ENCODE data around the gene C2orf76. TPM values are rescaled to one million over a fixed set of nuclear protein-coding genes. Genes with fewer than 3 reads are reported as not detected.

C2orf76 gene
- total and polyA plus RNA-seq, 2 of the 4 experiments (the other 2 are of a cell fraction) = 10.6 to 12.6 TPM

DNA sequence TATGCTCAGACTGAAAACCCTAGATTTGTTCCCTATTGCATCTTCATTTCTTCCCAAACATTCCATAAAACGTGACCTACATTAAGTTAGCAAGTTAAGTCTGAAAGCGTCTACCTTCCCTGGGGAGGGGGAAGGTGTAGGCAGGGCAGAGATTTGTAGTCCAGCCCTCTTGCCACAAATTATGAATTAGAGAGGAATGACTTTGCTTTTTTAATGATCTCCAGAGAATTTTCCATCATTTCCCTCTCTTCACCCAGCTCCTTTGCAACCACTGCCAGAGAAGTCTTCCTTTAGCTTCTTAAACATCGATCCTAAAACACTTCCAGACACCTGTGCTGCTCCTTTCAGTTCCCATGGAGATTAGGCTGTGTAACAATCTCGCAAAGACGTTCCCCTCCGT lies 1.2 kb downstream of the C2orf76 start:
- ATAC-seq (ENCODE audit: low read depth) = no peak
- H2AFZ ChIP-seq (replicated peaks; ENCODE audit: low read length, poor library complexity) = peak overlapping the region; percentile 17
- no peak overlapping the region for H3K27ac ChIP-seq (ENCODE audit: insufficient read depth, low read length)
- no peak overlapping the region; the same call in 1 of the 2 replicates for H2BK120ac ChIP-seq (ENCODE audit: low read depth, low read length)
- no TSS peak for BruUV-seq (replicated peaks)
- no peak overlapping the region for H2BK20ac ChIP-seq (ENCODE audit: low read depth, low read length)
- peak overlapping the region; percentile 6; the same call in 1 of the 2 replicates for H2AK5ac ChIP-seq (ENCODE audit: low read depth, low read length)
- dilution Hi-C loops (cut with HindIII; ENCODE audit: low sequenced_read_pairs, unreplicated experiment) (no loop called here), intact Hi-C loops (cut with micrococcal nuclease) (loop anchor here (5.0 kb wide), 1 partner anchor 143 kb away; the partner anchor contains the start of gene STEAP3), in situ Hi-C loops (cut with MboI; ENCODE audit: low sequenced_read_pairs) (no loop called here)
- TF ChIP-seq RAD21 (IDR thresholded peaks at IDR 0.05; ENCODE audit: low read length) (no peak), CHD1 (IDR thresholded peaks at IDR 0.05; ENCODE audit: low read depth, low read length) (no peak), RCOR1 (IDR thresholded peaks at IDR 0.05; ENCODE audit: insufficient replicate concordance, low read length) (no peak), CEBPB (IDR thresholded peaks at IDR 0.05; ENCODE audit: low read depth, low read length) (no peak), FOS (IDR thresholded peaks at IDR 0.05; ENCODE audit: low read depth, low read length) (no peak), NFE2L2 (IDR thresholded peaks at IDR 0.05; ENCODE audit: low read depth, low read length) (no peak), SMC3 (IDR thresholded peaks at IDR 0.05; ENCODE audit: low read depth, low read length) (no peak), BHLHE40 (IDR thresholded peaks at IDR 0.05; ENCODE audit: low read depth, low read length) (no peak), RFX5 (IDR thresholded peaks at IDR 0.05; ENCODE audit: low read depth, low read length) (no peak), MXI1 (IDR thresholded peaks at IDR 0.05; ENCODE audit: borderline replicate concordance, low read depth, low read length) (no peak)
- TF ChIP-seq, protein P1, sequence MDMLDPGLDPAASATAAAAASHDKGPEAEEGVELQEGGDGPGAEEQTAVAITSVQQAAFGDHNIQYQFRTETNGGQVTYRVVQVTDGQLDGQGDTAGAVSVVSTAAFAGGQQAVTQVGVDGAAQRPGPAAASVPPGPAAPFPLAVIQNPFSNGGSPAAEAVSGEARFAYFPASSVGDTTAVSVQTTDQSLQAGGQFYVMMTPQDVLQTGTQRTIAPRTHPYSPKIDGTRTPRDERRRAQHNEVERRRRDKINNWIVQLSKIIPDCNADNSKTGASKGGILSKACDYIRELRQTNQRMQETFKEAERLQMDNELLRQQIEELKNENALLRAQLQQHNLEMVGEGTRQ (IDR thresholded peaks at IDR 0.05; ENCODE audit: low read depth, low read length) = no peak
- TF ChIP-seq, protein P2, sequence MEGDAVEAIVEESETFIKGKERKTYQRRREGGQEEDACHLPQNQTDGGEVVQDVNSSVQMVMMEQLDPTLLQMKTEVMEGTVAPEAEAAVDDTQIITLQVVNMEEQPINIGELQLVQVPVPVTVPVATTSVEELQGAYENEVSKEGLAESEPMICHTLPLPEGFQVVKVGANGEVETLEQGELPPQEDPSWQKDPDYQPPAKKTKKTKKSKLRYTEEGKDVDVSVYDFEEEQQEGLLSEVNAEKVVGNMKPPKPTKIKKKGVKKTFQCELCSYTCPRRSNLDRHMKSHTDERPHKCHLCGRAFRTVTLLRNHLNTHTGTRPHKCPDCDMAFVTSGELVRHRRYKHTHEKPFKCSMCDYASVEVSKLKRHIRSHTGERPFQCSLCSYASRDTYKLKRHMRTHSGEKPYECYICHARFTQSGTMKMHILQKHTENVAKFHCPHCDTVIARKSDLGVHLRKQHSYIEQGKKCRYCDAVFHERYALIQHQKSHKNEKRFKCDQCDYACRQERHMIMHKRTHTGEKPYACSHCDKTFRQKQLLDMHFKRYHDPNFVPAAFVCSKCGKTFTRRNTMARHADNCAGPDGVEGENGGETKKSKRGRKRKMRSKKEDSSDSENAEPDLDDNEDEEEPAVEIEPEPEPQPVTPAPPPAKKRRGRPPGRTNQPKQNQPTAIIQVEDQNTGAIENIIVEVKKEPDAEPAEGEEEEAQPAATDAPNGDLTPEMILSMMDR (conservative IDR thresholded peaks at IDR 0.05; ENCODE audit: low read depth, low read length) = no peak
- H4K20me1 ChIP-seq (ENCODE audit: insufficient read depth, low read length) = peaks cover 14% of the 10 kb centered on the region; the same call in 1 of the 2 replicates
- H3K9ac ChIP-seq (ENCODE audit: low read depth, low read length) = peak overlapping the region; percentile 71
- no peak for DNase-seq
- H2BK5ac ChIP-seq (ENCODE audit: low read depth, low read length, poor library complexity, severe bottlenecking) = no peak overlapping the region
- H3K9me3 ChIP-seq (ENCODE audit: control insufficient read depth, insufficient read depth, low read length) = no peaks in the 10 kb centered on the region
- H3K79me1 ChIP-seq (ENCODE audit: low read depth in 1 of 2, low read length in 2 of 2) = peaks cover 38 to 51% of the 10 kb centered on the region in 2 experiments
- ChIA-PET CTCF (no interaction called here), POLR2A (ENCODE audit: unreplicated experiment) (no interaction called here)
- H4K5ac ChIP-seq (ENCODE audit: low read depth, low read length) = peak overlapping the region; percentile 15; the same call in 1 of the 2 replicates
- H3K56ac ChIP-seq (ENCODE audit: extremely low read depth, insufficient read depth, low read length) = no peak overlapping the region
- H3K14ac ChIP-seq (replicated peaks; ENCODE audit: low read depth, low read length) = no peak overlapping the region
- peak overlapping the region; percentile 59 for H3K4me3 ChIP-seq (ENCODE audit: insufficient read depth, low read depth, low read length)
- H3K18ac ChIP-seq (ENCODE audit: low read depth, low read length) = no peak overlapping the region
- H3K23ac ChIP-seq (ENCODE audit: low read depth, low read length) = 0 out of 2 replicates have a peak overlapping the region, but pooled peaks have one; percentile 10
- peak overlapping the region; percentile 83 for H3K4me2 ChIP-seq (ENCODE audit: low read depth, low read length)
- H3K9me1 ChIP-seq (ENCODE audit: insufficient read depth, low read length) = peaks cover 13% of the 10 kb centered on the region; the same call in 1 of the 2 replicates
- H3K27me3 ChIP-seq (ENCODE audit: control insufficient read depth, insufficient read depth, low read length) = no peaks in the 10 kb centered on the region
- peaks cover 8% of the 10 kb centered on the region for H3K4me1 ChIP-seq (ENCODE audit: control insufficient read depth, insufficient read depth, low read length)
- H4K91ac ChIP-seq (ENCODE audit: insufficient read depth, low read depth, low read length) = no peak overlapping the region
- H2BK15ac ChIP-seq (ENCODE audit: low read depth, low read length) = no peak overlapping the region
- H3K4ac ChIP-seq (ENCODE audit: low read depth, low read length) = peak overlapping the region; percentile 34
- WGBS, 2 experiments (ENCODE audit: extremely low coverage in 2 of 2, insufficient read length in 1 of 2) = 61% methylated on average over 4 of the region's 6 CpGs; no CpG with 5 or more reads in 1 of the 2 experiments
- peak overlapping the region; percentile 10 for H2AK9ac ChIP-seq (replicated peaks; ENCODE audit: low read depth, low read length, poor library complexity)
- H4K8ac ChIP-seq (ENCODE audit: low read depth in 2 of 2, low read length in 2 of 2) = peak overlapping the region; percentile 90 to 94; a peak in 3 of 4 replicates
- H3K36me3 ChIP-seq (ENCODE audit: control insufficient read depth, insufficient read depth, low read length) = peaks cover 10% of the 10 kb centered on the region
